H1 (cell line): ENCODE data around the gene EIF2B1.

Experiments
- CBX8 ChIP-seq: fragments of 300-800, 300-1000 bp; sonication (generic); IDR thresholded peaks from 2 replicates; pipeline ENCODE4 v1.7.1; 2016; ENCODE audit warnings: low read depth, low read length, borderline replicate concordance
- EGR1 ChIP-seq: IDR thresholded peaks from 2 replicates; pipeline ENCODE4 v1.6.1; 2011; ENCODE audit warnings: low read depth, low read length, borderline replicate concordance
- HDAC6 ChIP-seq: IDR thresholded peaks from one replicate; pipeline ENCODE4 v1.7.1; 2012; ENCODE audit warnings: low read depth, mild to moderate bottlenecking, inconsistent platforms, low read length, moderate library complexity
- KDM1A ChIP-seq: fragments of 200-600, 300-600 bp; sonication (generic); IDR thresholded peaks from 2 replicates; pipeline ENCODE4 v1.7.1; 2016; ENCODE audit warnings: mild to moderate bottlenecking, low read length, borderline replicate concordance
- POLR2AphosphoS5 ChIP-seq: IDR thresholded peaks from 2 replicates; pipeline ENCODE4 v1.6.1; 2011; ENCODE audit warnings: low read depth, low read length
- TEAD4 ChIP-seq: IDR thresholded peaks from 2 replicates; pipeline ENCODE4 v1.6.1; 2012; ENCODE audit warnings: low read depth, low read length, inconsistent platforms, mixed read lengths
- TF ChIP-seq, protein P1 (sequence below): IDR thresholded peaks from 2 replicates; pipeline ENCODE4 v1.6.1; 2011; ENCODE audit warnings: low read length, improper control_type of control experiment
- TF ChIP-seq, protein P2 (sequence below), 3 experiments: IDR thresholded peaks; 1 replicate in 2 of 3; 2 replicates in 1 of 3; pipeline versions ENCODE4 v1.5.1 to v1.6.1; 2011; ENCODE audit warnings: low read length in 3 of 3, mild to moderate bottlenecking in 3 of 3, inconsistent platforms in 2 of 3, low read depth in 1 of 3, moderate library complexity in 1 of 3; ENCODE audit not compliant: insufficient read depth in 1 of 3; ENCODE audit errors: control extremely low read depth in 1 of 3

GRCh38 chr12:123645878-123646277 is 12.4 kb upstream of the EIF2B1 start:
- TF ChIP-seq HDAC6 (no peak), CBX8 (no peak), EGR1 (no peak), TEAD4 (no peak), POLR2AphosphoS5 (no peak), KDM1A (no peak)
- TF ChIP-seq, protein P1, sequence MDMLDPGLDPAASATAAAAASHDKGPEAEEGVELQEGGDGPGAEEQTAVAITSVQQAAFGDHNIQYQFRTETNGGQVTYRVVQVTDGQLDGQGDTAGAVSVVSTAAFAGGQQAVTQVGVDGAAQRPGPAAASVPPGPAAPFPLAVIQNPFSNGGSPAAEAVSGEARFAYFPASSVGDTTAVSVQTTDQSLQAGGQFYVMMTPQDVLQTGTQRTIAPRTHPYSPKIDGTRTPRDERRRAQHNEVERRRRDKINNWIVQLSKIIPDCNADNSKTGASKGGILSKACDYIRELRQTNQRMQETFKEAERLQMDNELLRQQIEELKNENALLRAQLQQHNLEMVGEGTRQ, result no peak
- TF ChIP-seq, protein P2, sequence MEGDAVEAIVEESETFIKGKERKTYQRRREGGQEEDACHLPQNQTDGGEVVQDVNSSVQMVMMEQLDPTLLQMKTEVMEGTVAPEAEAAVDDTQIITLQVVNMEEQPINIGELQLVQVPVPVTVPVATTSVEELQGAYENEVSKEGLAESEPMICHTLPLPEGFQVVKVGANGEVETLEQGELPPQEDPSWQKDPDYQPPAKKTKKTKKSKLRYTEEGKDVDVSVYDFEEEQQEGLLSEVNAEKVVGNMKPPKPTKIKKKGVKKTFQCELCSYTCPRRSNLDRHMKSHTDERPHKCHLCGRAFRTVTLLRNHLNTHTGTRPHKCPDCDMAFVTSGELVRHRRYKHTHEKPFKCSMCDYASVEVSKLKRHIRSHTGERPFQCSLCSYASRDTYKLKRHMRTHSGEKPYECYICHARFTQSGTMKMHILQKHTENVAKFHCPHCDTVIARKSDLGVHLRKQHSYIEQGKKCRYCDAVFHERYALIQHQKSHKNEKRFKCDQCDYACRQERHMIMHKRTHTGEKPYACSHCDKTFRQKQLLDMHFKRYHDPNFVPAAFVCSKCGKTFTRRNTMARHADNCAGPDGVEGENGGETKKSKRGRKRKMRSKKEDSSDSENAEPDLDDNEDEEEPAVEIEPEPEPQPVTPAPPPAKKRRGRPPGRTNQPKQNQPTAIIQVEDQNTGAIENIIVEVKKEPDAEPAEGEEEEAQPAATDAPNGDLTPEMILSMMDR (IDR thresholded peaks at IDR 0.05; ENCODE audit: control extremely low read depth in 1 of 3, insufficient read depth in 1 of 3, low read depth in 1 of 3, low read length in 3 of 3), result no peak
